ENCODE measurements around the gene FIBCD1.
"Not testable (repeated sequence)": the region's sequence is repeated elsewhere in the genome, so short reads cannot be mapped to it uniquely, and the experiment has no call there.

Gene FIBCD1

GRCh38 chr9:130913599-130914416, 25.2 kb downstream of the FIBCD1 start:
- TF ChIP-seq POLR2A (IDR thresholded peaks at IDR 0.05; ENCODE audit: low read depth, low read length) = no peak
- FAIRE-seq = no peak
- DNase-seq (ENCODE audit: insufficient read length, low spot score) = no peak

GRCh38 chr9:130912932-130913598, 26.0 kb downstream of the FIBCD1 start:
- DNase-seq (ENCODE audit: insufficient read length, low spot score) (peak; percentile 26), FAIRE-seq (no peak)

GRCh38 chr9:130911254-130912049, 27.6 kb downstream of the FIBCD1 start:
- TF ChIP-seq POLR2A (IDR thresholded peaks at IDR 0.05; ENCODE audit: low read depth, low read length) = no peak
- FAIRE-seq (no peak), DNase-seq (ENCODE audit: insufficient read length, low spot score) (no peak)

More at GRCh38 chr9:130912932-130913598, 26.0 kb downstream of the FIBCD1 start:
- TF ChIP-seq POLR2A (IDR thresholded peaks at IDR 0.05; ENCODE audit: low read depth, low read length) = no peak

- not testable (repeated sequence) for FAIRE-seq; DNase-seq (ENCODE audit: insufficient read length, low spot score)
These were observed 28.4 kb downstream of the FIBCD1 start for GRCh38 chr9:130910670-130911069.

GRCh38 chr9:130910041-130910440, 29.0 kb downstream of the FIBCD1 start:
- not testable (repeated sequence) for FAIRE-seq; DNase-seq (ENCODE audit: insufficient read length, low spot score)

- TF ChIP-seq POLR2A (IDR thresholded peaks at IDR 0.05; ENCODE audit: low read depth, low read length) = no peak
- no peak for FAIRE-seq
- no peak for DNase-seq (ENCODE audit: insufficient read length, low spot score)
These were observed 30.1 kb downstream of the FIBCD1 start for GRCh38 chr9:130908878-130909355.

- FAIRE-seq = no peak
- no peak for TF ChIP-seq POLR2A (IDR thresholded peaks at IDR 0.05; ENCODE audit: low read depth, low read length)
- DNase-seq (ENCODE audit: insufficient read length, low spot score) = no peak
These were observed 30.7 kb downstream of the FIBCD1 start for GRCh38 chr9:130908146-130908877.

GRCh38 chr9:130906735-130907416, 32.2 kb downstream of the FIBCD1 start:
- FAIRE-seq (no peak), DNase-seq (ENCODE audit: insufficient read length, low spot score) (no peak)
- TF ChIP-seq POLR2A (IDR thresholded peaks at IDR 0.05; ENCODE audit: low read depth, low read length) = no peak

GRCh38 chr9:130905902-130906734, 32.9 kb downstream of the FIBCD1 start:
- FAIRE-seq (no peak), DNase-seq (ENCODE audit: insufficient read length, low spot score) (no peak)
- TF ChIP-seq POLR2A (IDR thresholded peaks at IDR 0.05; ENCODE audit: low read depth, low read length) = no peak

- no peak for TF ChIP-seq POLR2A (IDR thresholded peaks at IDR 0.05; ENCODE audit: low read depth, low read length)
- no peak for FAIRE-seq
These were observed 33.7 kb downstream of the FIBCD1 start for GRCh38 chr9:130905125-130905901.

More at GRCh38 chr9:130905125-130905901, 33.7 kb downstream of the FIBCD1 start:
- no peak for DNase-seq (ENCODE audit: insufficient read length, low spot score)

All from H54 (cell line).